Activated CD4-positive, CD25-positive, alpha-beta regulatory T cell (primary cell): ENCODE data around the gene GSE1.

Experiments used
- DNase-seq, 4 experiments: peaks; one replicate each; lab custom pipeline; 2025; lab: John Stamatoyannopoulos, UW

Gene GSE1

GRCh38 chr16:85631802-85632393, 18.8 kb downstream of the GSE1 start:
- no peak for DNase-seq

- no peak for DNase-seq
Measured at GRCh38 chr16:85632709-85633437, 19.8 kb downstream of the GSE1 start.

- no peak for DNase-seq
Measured at GRCh38 chr16:85633438-85633743, 20.3 kb downstream of the GSE1 start.

- DNase-seq = no peak
Measured at GRCh38 chr16:85633888-85634287, 20.8 kb downstream of the GSE1 start.

GRCh38 chr16:85634747-85635544, 21.8 kb downstream of the GSE1 start:
- DNase-seq = no peak

GRCh38 chr16:85635545-85636140, 22.5 kb downstream of the GSE1 start:
- no peak for DNase-seq

- DNase-seq = no peak
Measured at GRCh38 chr16:85636234-85636812, 23.2 kb downstream of the GSE1 start.

GRCh38 chr16:85637061-85637807, 24.1 kb downstream of the GSE1 start:
- DNase-seq = no peak

GRCh38 chr16:85637808-85638647, 24.9 kb downstream of the GSE1 start:
- DNase-seq = no peak

GRCh38 chr16:85638695-85639409, 25.7 kb downstream of the GSE1 start:
- no peak for DNase-seq

- no peak for DNase-seq
Measured at GRCh38 chr16:85639529-85640253, 26.6 kb downstream of the GSE1 start.

GRCh38 chr16:85640254-85640558, 27.1 kb downstream of the GSE1 start:
- no peak for DNase-seq

- no peak for DNase-seq
Measured at GRCh38 chr16:85640585-85640984, 27.5 kb downstream of the GSE1 start.

- DNase-seq = no peak
Measured at GRCh38 chr16:85641305-85641704, 28.2 kb downstream of the GSE1 start.

- no peak for DNase-seq
Measured at GRCh38 chr16:85641776-85642176, 28.7 kb downstream of the GSE1 start.

GRCh38 chr16:85642762-85643358, 29.7 kb downstream of the GSE1 start:
- DNase-seq = no peak

- no peak for DNase-seq
Measured at GRCh38 chr16:85643631-85644030, 30.5 kb downstream of the GSE1 start.

GRCh38 chr16:85644093-85644712, 31.1 kb downstream of the GSE1 start:
- no peak for DNase-seq
